ENCODE results near the gene E2F4. TPM values are rescaled to one million over a fixed set of nuclear protein-coding genes. Genes with fewer than 3 reads are reported as not detected.

E2F4 gene
- total and polyA plus RNA-seq, 9 of the 15 experiments (the other 6 are each of a cell fraction or from before 2014, with no cell fraction given), result 9.7 to 139 (median 106) TPM

- TF ChIP-seq ZHX1 (conservative IDR thresholded peaks at IDR 0.05; ENCODE audit: low read length) (peak; percentile 87; the same call in 1 of the 2 replicates), CTCFL (IDR thresholded peaks at IDR 0.05; ENCODE audit: borderline replicate concordance, insufficient read depth, low read depth, low read length, poor library complexity, severe bottlenecking) (peak; percentile 44), E2F4 (CRISPR knock-in tag; IDR thresholded peaks at IDR 0.05; ENCODE audit: low read depth) (0 out of 2 replicates have a peak, but pooled peaks have one; percentile 29), ZKSCAN3 (CRISPR knock-in tag; IDR thresholded peaks at IDR 0.05) (no peak), RB1 (IDR thresholded peaks at IDR 0.05; ENCODE audit: low read depth) (0 out of 2 replicates have a peak, but pooled peaks have one; percentile 35), RNF2 (IDR thresholded peaks at IDR 0.05) (peak; percentile 85), RBM14 (IDR thresholded peaks at IDR 0.05; ENCODE audit: borderline replicate concordance, insufficient read depth, low read depth, low read length) (no peak), BRD9 (IDR thresholded peaks at IDR 0.05; ENCODE audit: low read depth, partially characterized antibody) (peak; percentile 22), PHB2 (IDR thresholded peaks at IDR 0.05; ENCODE audit: low read depth) (no peak), CCNT2 (IDR thresholded peaks at IDR 0.05; ENCODE audit: borderline replicate concordance, extremely low read depth, insufficient read length, low read depth, low read length) (peak; percentile 68), NRF1 (conservative IDR thresholded peaks at IDR 0.05 in 1 of 2, IDR thresholded peaks at IDR 0.05 in 1 of 2) (peak; percentile 89 to 91), FOXK2 (conservative IDR thresholded peaks at IDR 0.05 in 1 of 2, IDR thresholded peaks at IDR 0.05 in 1 of 2; ENCODE audit: low read depth in 2 of 2) (peak; percentile 77 to 89), MNT (conservative IDR thresholded peaks at IDR 0.05) (peak; percentile 86 to 96), ASH1L (IDR thresholded peaks at IDR 0.05; ENCODE audit: borderline replicate concordance, low read depth, partially characterized antibody) (peak; percentile 77), ZNF253 (CRISPR knock-in tag; conservative IDR thresholded peaks at IDR 0.05) (no peak), HMGN3 (IDR thresholded peaks at IDR 0.05; ENCODE audit: borderline replicate concordance, extremely low read depth, insufficient read length, low read depth, low read length) (peak; percentile 87), NR3C1 (CRISPR knock-in tag; IDR thresholded peaks at IDR 0.05) (no peak), ZFPM2 (CRISPR knock-in tag; IDR thresholded peaks at IDR 0.05) (no peak), HSF4 (CRISPR knock-in tag; IDR thresholded peaks at IDR 0.05; ENCODE audit: borderline replicate concordance) (no peak)
Observed at GRCh38 chr16:67226804-67227566, 35.0 kb downstream of the E2F4 start, which contains the start of gene TMEM208 (continued).
